GM10266 (cell line): ENCODE results near the gene MAZ.
"Not testable (repeated sequence)": the region's sequence is repeated elsewhere in the genome, so short reads cannot be mapped to it uniquely, and the experiment has no call there.

Source experiments
- DNase-seq: peaks from one replicate; pipeline ENCODE4 v3.0.0; 2012; ENCODE audit errors: extremely low spot score
- CTCF ChIP-seq: IDR thresholded peaks from 2 replicates; pipeline ENCODE4 v1.5.1; 2012; ENCODE audit warnings: mild to moderate bottlenecking, low read depth; ENCODE audit not compliant: control insufficient read depth, insufficient read depth; ENCODE audit errors: missing control alignments

The MAZ gene

DNA sequence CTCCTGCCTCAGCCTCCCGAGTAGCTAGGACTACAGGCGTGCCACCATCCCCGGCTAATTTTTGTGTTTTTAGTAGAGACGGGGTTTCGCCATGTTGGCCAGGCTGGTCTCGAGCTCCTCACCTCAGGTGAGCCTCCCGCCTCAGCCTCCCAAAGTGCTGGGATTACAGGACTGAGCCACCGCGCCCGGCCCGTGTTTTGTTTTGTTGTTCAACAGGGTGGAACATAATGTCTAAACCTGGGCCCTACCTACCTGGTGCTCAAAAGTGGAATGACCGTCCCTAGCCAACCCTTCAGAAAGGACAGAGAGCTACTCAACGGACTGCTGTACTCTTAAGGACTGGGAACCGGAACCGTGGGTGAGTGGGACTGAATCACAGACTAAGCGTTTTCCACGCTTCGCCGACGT is 16.6 kb upstream of the MAZ start:
- no peak for TF ChIP-seq CTCF
- DNase-seq, result no peak

GRCh38 chr16:29790183-29790948 is 16.0 kb upstream of the MAZ start, which contains the start of gene KIF22:
Gene KIF22, plus strand, starts transcription at chr16:29790751. Its CDS starts 9 bp downstream, at chr16:29790760.
- DNase-seq, result peak; percentile 96
- TF ChIP-seq CTCF, result peak; percentile 84

DNA sequence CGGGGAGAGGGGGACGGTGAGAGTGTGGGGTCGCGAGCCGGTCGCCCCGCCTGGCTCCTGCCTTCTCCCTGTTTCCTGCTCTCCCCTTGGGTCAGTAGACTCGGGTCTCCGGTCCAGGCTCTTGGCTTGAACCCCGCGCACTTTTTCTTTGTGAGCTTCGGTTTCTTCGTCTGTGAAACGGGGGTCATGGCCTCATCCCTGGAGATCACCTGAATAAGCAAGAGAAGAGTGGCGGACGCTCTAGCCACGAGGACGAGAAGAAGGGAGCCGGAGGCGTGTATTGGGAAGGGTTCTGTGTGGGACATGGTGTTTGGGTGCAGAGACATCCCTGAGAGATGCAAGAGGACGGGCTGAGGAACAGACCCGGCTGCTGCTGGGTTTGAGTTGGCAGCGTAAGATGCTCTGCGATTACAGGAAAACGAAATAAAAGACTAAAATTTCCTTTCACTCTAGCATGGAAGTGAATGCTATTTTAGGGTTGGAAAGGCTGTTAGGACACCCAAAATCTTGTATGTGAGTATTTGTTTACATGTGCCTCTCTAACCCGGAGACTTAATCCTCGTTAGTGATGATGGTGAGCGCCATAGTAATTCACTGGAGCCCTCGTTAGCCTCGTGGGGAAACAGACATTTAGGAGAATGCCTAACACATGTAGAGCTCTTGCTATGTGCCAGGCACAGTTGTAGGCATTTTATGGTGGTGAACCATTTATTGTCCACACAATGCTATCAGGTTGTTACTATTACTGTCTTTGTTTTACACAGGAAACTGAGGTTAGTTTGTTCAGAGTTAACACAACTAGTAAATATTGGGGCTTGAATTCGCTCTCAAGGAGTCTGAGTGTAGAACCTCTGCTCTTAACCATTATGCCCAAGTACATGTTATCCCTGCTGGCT is 15.1 kb upstream of the MAZ start:
- no peak for TF ChIP-seq CTCF
- no peak for DNase-seq

DNA sequence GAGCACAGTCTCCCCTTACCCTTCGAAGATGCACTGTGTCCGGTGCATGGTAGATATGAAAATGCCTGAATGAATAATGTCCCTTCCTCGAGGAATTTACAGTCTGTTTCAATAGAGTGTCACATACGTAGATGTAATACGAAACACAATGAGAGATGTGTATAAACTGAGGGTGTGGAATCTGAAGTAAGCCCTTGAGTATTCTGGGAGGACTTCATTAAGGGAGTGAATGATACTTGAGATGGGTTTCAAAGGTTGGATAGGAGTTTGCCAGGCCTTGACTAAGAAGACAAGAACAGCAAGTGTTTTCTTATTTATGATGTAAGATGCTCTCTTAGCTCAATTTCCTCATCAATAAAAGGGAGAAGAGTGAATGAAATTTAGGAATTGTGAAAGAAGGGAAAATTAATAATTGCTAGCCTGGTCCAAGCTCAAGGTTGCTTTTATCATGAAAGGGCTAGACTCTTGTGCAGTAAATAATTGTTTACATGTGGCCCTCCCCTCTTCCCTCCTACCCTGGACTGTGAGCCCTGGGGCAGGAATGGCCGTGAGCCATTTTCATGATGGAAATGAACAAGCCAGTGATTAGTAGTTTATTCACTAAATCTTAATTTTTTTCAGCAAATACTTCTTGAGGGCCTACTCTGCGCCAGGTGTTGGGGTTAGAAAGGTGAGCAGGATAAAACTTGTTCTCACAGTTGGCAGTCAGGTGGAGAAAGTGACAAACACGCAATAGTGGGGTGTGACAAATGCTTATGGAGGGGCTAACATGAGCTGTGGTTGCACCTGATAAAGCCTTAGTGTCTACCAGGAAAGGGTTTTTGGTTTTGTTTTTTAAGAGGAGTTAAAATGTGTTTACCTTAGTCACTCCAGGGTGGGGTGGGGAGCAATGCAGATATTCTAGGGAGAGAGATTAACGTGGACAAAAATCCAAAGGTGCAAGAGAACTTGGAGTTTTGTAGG is 14.2 kb upstream of the MAZ start:
- no peak for TF ChIP-seq CTCF
- no peak for DNase-seq

GRCh38 chr16:29793153-29793552 is 13.2 kb upstream of the MAZ start:
- DNase-seq, result not testable (repeated sequence)

GRCh38 chr16:29794231-29794710 is 12.1 kb upstream of the MAZ start:
- no peak for DNase-seq
- no peak for TF ChIP-seq CTCF

GRCh38 chr16:29802416-29802935 is 3.9 kb upstream of the MAZ start:
- DNase-seq, result no peak
- TF ChIP-seq CTCF, result no peak
